Activated naive CD4-positive, alpha-beta T cell treated with anti-CD3 and anti-CD28 coated beads, Interleukin-2, amount 50 U/mL, for 72 hours (primary cell): Measurements from ENCODE around the gene ARVCF. TPM values are rescaled to one million over a fixed set of nuclear protein-coding genes. Genes with fewer than 3 reads are reported as not detected.
A peak's percentile ranks its signal among the peaks of the same experiment; 100 is the strongest.

Source experiments
- ATAC-seq, 2 donors: fragments of 150-1000 bp; cut with Tn5 transposase; 2 replicates each; pipeline ENCODE4 v1.10.0; 2021; ENCODE audit warnings: mild to moderate bottlenecking in 2 of 2, moderate library complexity in 2 of 2
- DNase-seq, 2 donors: peaks; one replicate each; pipeline ENCODE4 v3.0.0; 2021 to 2022; ENCODE audit warnings: low spot score in 2 of 2
- H3K27ac Mint-ChIP-seq, 2 donors: one replicate each; pipeline ENCODE4 v1.8.0; 2022; ENCODE audit warnings: mild to moderate bottlenecking in 2 of 2, mixed read lengths in 2 of 2
- H3K36me3 Mint-ChIP-seq, 2 donors: one replicate each; pipeline ENCODE4 v1.8.0; 2022; ENCODE audit warnings: mixed read lengths in 2 of 2
- H3K9me3 Mint-ChIP-seq, 2 donors: one replicate each; pipeline ENCODE4 v1.8.0; 2022; ENCODE audit warnings: mixed read lengths in 2 of 2
- total RNA-seq, 2 donors: library from RNA; stranded (reverse); gene quantifications; one replicate each; pipeline ENCODE4 v1.2.3, GENCODE V29; 2022

ARVCF gene
- 1 to 10 TPM; 1.9 to 4.3 TPM for total RNA-seq

DNA sequence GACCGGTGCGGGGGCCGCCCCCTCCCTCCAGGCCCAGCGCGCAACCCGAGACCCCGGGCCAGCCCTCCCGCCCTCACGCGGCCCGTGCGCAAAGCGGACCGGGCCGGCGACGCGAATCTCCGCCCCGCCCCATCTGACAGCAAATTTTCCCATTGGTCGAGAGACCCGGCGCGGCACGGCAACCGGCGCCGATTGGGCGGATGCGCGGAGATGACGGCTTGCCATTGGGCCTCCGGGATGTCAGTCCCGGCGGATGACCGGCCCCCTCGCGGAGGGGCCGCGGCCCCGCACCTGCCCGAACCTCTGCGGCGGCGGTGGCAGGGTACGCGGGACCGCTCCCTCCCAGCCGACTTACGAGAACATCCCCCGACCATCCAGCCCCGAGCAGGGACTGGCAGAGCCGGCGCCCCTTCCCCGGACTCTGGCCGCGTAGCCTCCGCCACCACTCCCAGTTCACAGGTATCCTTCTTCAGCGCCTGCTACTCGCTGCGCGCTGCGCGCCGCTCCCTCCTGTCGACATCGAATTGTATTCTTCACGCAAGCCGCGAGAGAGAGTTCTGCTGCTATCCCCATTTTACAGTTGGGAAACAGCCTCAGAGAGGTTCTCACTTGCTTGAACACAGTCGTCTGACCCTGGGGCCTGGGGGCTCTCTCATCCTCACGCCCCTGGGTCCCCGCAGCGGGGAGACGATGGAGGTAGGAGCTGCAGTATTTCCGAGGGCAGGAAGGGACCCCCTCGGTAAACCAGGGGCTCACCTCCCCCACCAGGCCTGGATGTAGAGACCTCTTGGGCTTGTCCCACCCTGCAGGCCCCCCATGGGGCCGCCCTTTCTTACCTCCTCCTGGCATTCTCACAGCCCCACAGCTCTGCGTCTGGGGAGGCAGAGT, at the start of gene ARVCF:
TSS of gene ARVCF (minus strand) at position 90 of the 888 bp plus-strand sequence. CDS start 26,029 bp downstream, outside the sequence.
- Mint-ChIP-seq H3K27ac (no peak within 1 kb of the TSS), H3K36me3 (peaks cover 0 to 9% of the 10 kb centered on the region in 2 donors), H3K9me3 (no peaks in the 10 kb centered on the region)
- DNase-seq (peak; percentile 92 to 96), ATAC-seq (peak; percentile 64 to 72)

DNA sequence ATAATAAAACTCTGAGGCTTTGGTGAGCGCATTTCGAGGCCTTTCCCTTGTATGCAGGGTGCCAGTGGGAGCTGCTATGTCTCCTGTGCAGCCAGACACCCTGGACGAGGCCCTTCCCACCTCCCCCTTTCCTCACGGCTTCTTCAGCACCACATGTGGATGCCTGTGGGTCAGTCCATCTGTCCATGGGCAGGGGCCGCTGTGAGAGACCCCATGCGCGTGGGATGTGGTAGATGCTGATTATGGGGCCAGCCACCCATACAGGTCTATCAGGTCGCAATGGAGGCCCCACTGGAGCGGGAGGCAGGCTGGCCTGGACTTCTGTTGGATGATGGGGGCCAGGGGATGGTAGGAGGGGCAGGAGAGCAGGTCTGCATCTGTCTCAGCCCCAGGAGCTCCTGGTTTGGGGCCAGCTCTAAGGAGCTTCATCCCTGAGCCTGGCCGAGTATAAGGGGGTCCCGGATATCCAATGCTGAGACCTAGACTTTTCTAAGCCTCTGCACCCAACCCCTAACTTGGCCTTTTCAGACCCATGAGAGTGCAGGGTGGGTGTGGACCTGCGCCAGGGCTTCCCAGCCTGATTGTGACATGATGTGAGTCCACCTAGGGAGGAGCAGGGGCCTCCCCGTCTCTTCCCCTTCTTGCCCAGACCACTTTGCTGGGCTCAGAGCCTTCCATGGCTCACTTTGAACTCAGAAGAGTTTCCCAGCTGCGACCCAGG, 49.4 kb upstream of the ARVCF start:
- no peaks in the 10 kb centered on the region for H3K9me3 Mint-ChIP-seq
- ATAC-seq (no peak), DNase-seq (no peak)
- no peaks in the 10 kb centered on the region for H3K36me3 Mint-ChIP-seq
- no peak overlapping the region for H3K27ac Mint-ChIP-seq

DNA sequence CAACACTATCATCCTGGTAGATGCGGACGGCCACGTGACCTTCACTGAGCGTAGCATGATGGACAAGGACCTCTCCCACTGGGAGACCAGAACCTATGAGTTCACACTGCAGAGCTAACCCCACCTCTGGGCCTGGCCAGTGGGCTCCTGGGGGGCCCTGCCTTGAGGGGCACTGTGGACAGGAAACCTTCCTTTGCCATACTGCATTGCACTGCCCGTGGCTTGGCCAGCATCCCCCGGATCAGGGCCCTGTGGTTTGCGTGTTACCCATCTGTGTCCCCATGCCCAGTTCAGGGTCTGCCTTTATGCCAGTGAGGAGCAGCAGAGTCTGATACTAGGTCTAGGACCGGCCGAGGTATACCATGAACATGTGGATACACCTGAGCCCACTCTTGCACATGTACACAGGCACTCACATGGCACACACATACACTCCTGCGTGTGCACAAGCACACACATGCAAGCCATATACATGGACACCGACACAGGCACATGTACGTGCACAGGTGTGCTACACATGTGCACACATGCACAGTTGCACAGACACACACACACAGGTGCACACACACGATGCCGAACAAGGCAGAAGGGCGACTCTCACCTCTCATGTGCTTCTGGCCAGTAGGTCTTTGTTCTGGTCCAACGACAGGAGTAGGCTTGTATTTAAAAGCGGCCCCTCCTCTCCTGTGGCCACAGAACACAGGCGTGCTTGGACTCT, 48.1 kb upstream of the ARVCF start:
- DNase-seq (no peak), ATAC-seq (no peak)
- Mint-ChIP-seq H3K36me3 (no peaks in the 10 kb centered on the region), H3K9me3 (no peaks in the 10 kb centered on the region), H3K27ac (no peak overlapping the region)

DNA sequence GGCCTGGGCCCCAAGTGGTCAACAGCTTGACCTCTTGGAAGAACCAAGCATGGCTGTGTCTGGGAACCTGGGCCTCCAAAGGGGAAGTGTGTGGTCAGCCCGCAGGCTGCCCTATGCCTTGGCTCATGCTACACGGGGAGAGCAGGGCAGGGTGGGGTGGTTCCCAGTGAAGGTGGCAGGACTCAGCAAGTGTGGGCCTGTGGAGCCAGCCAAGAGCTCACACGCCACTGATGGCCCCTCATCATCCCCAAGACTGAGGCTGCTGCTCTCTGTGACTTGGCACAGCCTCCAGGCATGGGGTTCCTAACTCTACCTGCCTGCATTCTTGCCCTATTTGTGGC, 47.5 kb upstream of the ARVCF start:
- ATAC-seq: no peak
- no peak for DNase-seq
- no peaks in the 10 kb centered on the region for H3K9me3 Mint-ChIP-seq
- no peaks in the 10 kb centered on the region for H3K36me3 Mint-ChIP-seq
- H3K27ac Mint-ChIP-seq: no peak overlapping the region

DNA sequence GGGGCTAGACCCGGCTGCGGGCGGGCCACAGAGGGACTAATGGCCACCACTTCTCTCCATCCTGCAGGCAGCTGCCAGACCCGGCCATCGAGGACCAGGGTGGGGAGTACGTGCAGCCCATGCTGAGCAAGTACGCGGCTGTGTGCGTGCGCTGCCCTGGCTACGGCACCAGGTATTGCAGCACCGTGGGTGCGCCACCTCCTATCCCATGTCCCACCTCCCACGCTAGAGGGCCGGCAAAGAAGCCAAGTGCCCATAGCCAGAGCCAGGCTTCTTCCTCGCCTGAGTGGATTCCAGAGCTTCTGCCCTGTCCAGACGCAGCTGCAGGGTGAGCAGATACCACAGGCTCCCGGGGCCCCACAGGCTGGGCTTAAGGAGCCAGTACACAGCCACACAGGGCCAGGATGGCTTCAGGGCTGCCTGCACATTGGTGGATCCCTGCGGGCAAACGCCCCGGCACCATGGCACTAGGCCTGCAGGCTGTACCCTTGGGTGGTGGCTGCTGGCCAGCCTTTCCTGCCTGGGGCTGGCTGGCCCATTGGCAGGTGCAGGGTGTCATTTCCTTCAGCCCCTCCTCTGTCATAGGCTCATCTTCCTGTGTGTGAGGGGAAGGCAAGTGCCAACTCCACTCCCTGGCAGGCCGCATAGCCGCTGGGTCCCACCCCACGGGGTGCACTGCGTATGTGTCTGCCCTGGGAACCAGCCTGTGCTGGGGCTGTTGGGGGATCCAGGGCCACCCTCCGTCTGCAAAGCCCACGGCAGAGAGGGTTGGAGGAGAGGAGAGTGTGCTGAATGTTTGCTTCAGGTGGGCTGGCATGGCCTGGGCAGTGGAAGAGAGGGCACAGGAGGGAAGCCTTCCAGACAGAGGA, 46.9 kb upstream of the ARVCF start:
- H3K9me3 Mint-ChIP-seq: no peaks in the 10 kb centered on the region
- H3K36me3 Mint-ChIP-seq: no peaks in the 10 kb centered on the region
- no peak for ATAC-seq
- H3K27ac Mint-ChIP-seq: peak overlapping the region in 1 of 2 donors; percentile 69
- DNase-seq: no peak

DNA sequence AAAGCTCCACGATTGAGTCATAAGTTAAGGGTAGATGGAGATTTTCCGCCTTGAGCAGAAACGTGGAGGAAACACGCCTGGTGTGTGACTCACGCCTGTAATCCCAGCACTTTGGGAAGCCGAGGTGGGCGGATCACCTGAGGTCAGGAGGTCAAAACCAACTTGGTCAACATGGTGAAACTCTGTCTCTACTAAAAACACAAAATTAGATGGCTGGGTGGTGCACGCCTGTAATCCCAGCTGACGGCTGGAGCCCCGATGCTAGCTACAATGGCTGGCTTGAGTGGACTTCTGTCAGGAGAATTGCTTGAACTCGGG, 46.1 kb upstream of the ARVCF start:
- Mint-ChIP-seq H3K36me3 (no peaks in the 10 kb centered on the region), H3K27ac (peak overlapping the region; percentile 69 to 74), H3K9me3 (no peaks in the 10 kb centered on the region)
- DNase-seq: no peak
- ATAC-seq: no peak

GRCh38 chr22:20062043-20062765, 45.6 kb upstream of the ARVCF start:
- ATAC-seq: no peak
- Mint-ChIP-seq H3K36me3 (no peaks in the 10 kb centered on the region), H3K27ac (peak overlapping the region in 1 of 2 donors; percentile 74), H3K9me3 (no peaks in the 10 kb centered on the region)
- no peak for DNase-seq

- H3K27ac Mint-ChIP-seq: peak overlapping the region in 1 of 2 donors; percentile 61
These were observed 44.8 kb upstream of the ARVCF start for GRCh38 chr22:20061481-20061861.

GRCh38 chr22:20060700-20061480, 44.3 kb upstream of the ARVCF start:
- Mint-ChIP-seq H3K36me3 (no peaks in the 10 kb centered on the region), H3K27ac (peak overlapping the region; percentile 22 to 61), H3K9me3 (no peaks in the 10 kb centered on the region)
- DNase-seq: no peak
- no peak for ATAC-seq

More at GRCh38 chr22:20061481-20061861, 44.8 kb upstream of the ARVCF start:
- ATAC-seq (no peak), DNase-seq (no peak)
- no peaks in the 10 kb centered on the region for H3K9me3 Mint-ChIP-seq
- H3K36me3 Mint-ChIP-seq: no peaks in the 10 kb centered on the region

DNA sequence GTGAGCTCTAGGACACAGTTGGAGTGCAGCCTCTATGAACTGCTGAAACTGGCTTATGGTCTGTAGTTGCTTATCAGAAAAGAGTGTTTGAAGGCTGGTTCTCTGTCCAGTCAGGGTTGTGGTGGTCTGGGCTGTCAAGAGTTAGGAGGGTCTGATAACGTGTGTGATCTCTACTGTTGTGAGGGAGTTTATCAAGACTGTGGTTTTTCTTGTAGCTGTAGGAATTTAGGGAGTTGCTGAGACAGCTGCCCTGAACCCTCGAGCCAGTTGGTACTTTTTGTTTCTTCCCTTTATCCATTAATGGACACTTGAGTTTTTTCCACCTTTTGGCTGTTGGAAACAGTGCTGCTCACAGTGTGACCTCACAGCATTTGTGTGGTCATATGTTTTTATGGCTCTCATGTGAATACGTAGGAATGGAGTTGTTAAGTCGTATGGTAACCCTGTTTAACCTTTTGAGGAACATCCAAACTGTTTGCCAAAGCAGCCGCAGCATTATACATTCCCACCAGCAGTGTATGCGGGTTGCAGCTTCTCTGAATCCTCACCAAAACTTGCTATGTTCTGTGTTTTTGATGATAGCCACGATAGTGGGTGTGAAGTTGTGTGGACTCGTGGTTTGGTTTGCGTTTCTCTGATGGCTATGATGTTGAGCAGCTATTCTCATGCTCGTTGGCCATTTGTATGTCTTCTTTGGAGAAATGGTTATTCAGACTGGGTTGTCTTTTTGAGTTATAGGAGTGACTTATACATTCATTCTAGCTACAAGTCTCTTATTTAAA, 42.6 kb upstream of the ARVCF start:
- H3K9me3 Mint-ChIP-seq: no peaks in the 10 kb centered on the region
- DNase-seq (no peak), ATAC-seq (no peak)
- H3K36me3 Mint-ChIP-seq: no peaks in the 10 kb centered on the region
- H3K27ac Mint-ChIP-seq: no peak overlapping the region

DNA sequence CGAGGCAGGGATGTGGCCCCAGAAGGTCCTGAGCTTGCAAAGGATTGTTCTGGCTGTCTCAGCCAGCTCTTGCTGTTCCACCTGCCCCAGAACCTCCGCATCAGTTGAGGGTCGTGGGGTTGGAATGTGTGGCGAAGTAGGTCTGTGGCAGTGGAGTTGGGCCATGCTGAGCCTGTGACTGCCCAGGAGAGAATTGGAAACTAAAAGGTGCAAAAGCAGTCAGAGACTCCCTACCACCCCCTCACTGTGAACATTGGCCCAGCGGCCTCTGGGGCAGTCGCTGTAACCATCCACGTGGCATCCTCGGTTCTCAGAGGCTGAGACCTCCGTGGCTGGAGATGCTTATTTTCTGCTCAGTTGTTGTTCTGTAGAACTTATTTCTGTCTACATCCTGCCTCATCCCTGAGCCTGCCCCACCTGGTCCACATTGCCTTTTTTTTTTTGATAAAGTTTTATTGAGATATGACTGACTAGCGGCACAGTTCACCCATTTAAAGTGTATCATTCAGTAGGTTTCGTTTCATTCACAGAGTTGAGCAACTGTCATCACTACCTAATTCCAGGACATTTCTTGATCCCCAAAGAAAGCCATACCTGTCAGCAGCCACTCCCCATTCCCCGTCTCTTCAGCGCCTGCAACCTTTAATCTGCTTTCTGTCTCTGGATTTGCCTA, 41.1 kb upstream of the ARVCF start:
- no peak for ATAC-seq
- Mint-ChIP-seq H3K27ac (no peak overlapping the region), H3K9me3 (no peaks in the 10 kb centered on the region), H3K36me3 (no peaks in the 10 kb centered on the region)
- DNase-seq: no peak

GRCh38 chr22:20056696-20057386, 40.2 kb upstream of the ARVCF start:
- Mint-ChIP-seq H3K9me3 (no peaks in the 10 kb centered on the region), H3K27ac (no peak overlapping the region)
- ATAC-seq: no peak

GRCh38 chr22:20056161-20056560, 39.5 kb upstream of the ARVCF start:
- no peaks in the 10 kb centered on the region for H3K36me3 Mint-ChIP-seq
- H3K27ac Mint-ChIP-seq: no peak overlapping the region
- no peaks in the 10 kb centered on the region for H3K9me3 Mint-ChIP-seq
- no peak for DNase-seq
- ATAC-seq: no peak

More at GRCh38 chr22:20056696-20057386, 40.2 kb upstream of the ARVCF start:
- no peaks in the 10 kb centered on the region for H3K36me3 Mint-ChIP-seq
- DNase-seq: no peak

DNA sequence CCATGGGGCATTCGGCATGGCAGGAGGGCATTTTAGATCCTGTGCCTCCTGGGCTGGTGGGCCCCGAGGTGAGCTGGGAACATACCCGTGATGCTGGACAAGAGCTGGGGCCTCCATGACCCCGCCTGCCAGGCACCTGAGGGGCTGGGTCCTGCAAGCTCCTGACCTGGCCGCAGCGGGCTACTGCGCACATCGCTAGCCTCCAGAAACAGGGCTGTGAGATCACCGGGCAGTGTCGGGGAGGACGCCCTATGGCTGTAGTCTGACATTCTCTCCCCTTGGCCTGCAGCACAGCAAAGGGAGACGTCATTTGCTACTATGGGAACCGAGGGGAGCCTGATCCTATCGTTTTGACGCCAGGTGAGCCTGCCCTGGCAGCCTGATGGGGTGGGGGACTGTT, 39.0 kb upstream of the ARVCF start:
- H3K27ac Mint-ChIP-seq: no peak overlapping the region
- DNase-seq (no peak), ATAC-seq (no peak)
- H3K9me3 Mint-ChIP-seq: no peaks in the 10 kb centered on the region
- no peaks in the 10 kb centered on the region for H3K36me3 Mint-ChIP-seq
